ENCODE data around the gene DHX16. TPM values are rescaled to one million over a fixed set of nuclear protein-coding genes. Genes with fewer than 3 reads are reported as not detected.
"Not testable (repeated sequence)": the region's sequence is repeated elsewhere in the genome, so short reads cannot be mapped to it uniquely, and the experiment has no call there.

DHX16 gene
- total RNA-seq, 1 donor from 2014 or later, result 28.4 TPM

DNA sequence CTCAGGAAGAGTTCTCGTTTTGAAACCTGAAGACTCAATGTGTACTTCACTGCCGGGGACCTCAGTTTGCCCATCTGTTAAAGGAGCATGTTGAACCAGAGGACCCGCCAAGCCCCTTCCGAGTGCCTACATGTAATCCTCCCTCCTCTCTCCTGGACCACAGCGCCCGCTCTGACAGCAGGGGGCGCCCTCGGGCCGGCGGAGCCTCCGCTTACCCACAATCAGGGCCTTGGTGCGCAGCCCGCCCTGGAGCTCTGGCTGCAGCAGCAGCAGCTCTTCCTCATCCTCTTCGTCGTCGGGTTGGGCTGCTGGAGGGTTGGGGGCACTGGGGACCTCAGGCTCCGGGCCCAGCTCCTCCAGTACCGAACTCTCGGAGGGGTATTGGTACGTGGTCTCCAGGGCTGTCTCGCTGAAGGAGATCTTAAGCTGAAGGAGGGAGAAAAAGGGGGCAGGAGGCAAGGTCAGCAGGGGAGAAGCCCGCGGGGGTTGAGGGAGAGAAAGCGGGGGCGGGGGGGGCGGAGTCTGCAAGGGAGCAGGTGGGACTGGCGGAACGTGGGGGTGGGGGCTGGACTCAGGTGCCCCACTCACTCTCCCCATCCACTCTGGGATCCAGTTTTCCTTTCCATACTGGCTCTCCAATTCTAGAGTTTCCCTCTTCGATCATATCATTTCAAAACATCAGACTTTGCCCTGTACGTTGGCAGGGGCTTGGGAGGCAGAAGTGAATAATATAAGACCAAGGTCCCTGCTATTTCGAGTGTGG lies 6.3 kb upstream of the DHX16 start:
- peak; percentile 91 for DNase-seq
- Histone ChIP-seq H3K27ac (peak overlapping the region; percentile 19), H3K9me3 (no peaks in the 10 kb centered on the region), H3K4me3 (peak overlapping the region; percentile 81), H3K4me1 (peaks cover 40% of the 10 kb centered on the region), H3K36me3 (peaks cover 51% of the 10 kb centered on the region), H3K27me3 (ENCODE audit: low read depth) (no peaks in the 10 kb centered on the region)
- intact Hi-C loops (cut with DNase I), result loop anchor here (5.0 kb wide), 1 partner anchor 43 kb away; the partner anchor contains the start of gene TUBB
- peak; percentile 97 for TF ChIP-seq CTCF (IDR thresholded peaks at IDR 0.05)
- peak; percentile 87 for ATAC-seq

DNA sequence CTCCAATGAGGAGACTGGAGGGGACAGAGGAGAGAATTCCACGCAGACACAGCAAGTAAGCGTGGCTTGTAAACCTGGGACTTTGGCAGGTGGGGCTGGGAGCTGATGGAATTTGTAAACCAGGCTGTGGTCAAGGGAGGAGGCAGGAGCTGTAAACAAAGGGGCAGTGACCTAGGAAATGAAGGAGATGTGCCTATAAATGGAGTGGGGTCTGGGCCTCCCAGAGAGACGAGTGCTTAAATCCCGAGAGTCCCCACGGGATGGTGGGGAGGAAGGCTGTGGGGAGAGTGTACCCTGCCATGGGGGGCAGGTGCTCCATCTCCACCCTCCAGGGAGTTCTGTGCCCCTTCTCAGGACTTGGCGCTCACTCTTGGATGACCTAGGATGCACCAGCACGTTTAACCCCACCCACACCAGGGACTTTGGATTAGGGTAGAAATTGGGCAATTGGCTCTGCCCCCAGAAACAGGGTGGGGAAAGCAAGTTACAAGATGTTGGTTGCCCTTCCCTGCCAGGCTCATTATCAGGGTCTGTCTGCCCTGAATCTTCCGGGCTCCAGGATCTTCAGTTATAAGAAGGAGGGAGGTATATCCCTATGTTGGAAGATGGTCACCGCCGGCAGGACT lies 4.0 kb upstream of the DHX16 start:
- ATAC-seq, result no peak
- Histone ChIP-seq H3K27me3 (ENCODE audit: low read depth) (no peaks in the 10 kb centered on the region), H3K4me3 (no peak overlapping the region), H3K9me3 (no peaks in the 10 kb centered on the region), H3K27ac (no peak overlapping the region), H3K36me3 (peaks cover 51% of the 10 kb centered on the region), H3K4me1 (peaks cover 44% of the 10 kb centered on the region)
- DNase-seq, result no peak
- intact Hi-C loops (cut with DNase I), result loop anchor here (5.0 kb wide), 1 partner anchor 46 kb away; the partner anchor contains the start of gene TUBB
- TF ChIP-seq CTCF (IDR thresholded peaks at IDR 0.05), result no peak

DNA sequence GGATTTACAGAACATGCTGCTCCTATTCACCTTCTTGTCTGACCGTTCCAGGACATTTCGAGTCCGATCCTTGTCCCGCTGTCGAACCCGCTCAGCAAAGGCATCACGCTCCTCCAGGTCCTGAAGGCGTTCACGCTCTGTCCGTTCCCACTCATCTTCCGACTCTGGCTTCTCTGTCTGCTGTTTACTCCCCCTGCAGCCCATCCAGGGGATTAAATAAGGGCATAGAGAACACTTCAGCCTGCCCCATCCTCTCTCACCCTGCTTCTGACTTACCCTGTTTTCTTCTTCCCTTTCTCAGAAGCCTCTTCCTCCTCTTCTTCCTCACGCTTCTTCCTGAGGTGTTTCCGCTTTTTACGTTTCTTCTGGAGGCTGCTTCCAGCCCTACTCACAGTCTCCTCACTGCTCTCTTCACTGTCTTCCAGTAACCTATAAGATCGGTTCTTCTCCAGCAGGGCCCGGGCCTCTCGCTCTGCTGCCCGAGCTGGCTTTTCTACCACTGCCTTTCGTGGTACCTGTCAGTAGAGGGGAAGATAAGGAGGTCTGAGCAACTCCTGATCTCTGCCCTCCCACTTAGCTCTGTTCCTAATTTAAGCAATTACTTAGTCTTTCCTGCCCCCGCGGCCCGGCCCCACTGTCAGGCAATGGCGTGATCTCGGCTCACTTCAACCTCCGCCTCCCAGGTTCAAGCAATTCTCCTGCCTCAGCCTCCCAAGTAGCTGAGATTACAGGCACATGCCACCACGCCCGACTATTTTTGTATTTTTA lies 1.9 kb downstream of the DHX16 start:
- DNase-seq, result no peak
- ATAC-seq, result no peak
- peaks cover 54% of the 10 kb centered on the region for H3K36me3 ChIP-seq
- no peaks in the 10 kb centered on the region for H3K27me3 ChIP-seq (ENCODE audit: low read depth)
- H3K27ac ChIP-seq, result no peak overlapping the region
- H3K9me3 ChIP-seq, result no peaks in the 10 kb centered on the region
- peaks cover 22% of the 10 kb centered on the region for H3K4me1 ChIP-seq
- no peak overlapping the region for H3K4me3 ChIP-seq
- intact Hi-C loops (cut with DNase I), result no loop called here
- no peak for TF ChIP-seq CTCF (IDR thresholded peaks at IDR 0.05)

- H3K4me1 ChIP-seq; DNase-seq; intact Hi-C loops (cut with DNase I); H3K9me3 ChIP-seq; H3K27ac ChIP-seq; H3K4me3 ChIP-seq; H3K27me3 ChIP-seq (ENCODE audit: low read depth); ATAC-seq: not testable (repeated sequence)
- peaks cover 97% of the 10 kb centered on the region for H3K36me3 ChIP-seq
These were observed 6.5 kb downstream of the DHX16 start for GRCh38 chr6:30666300-30666699.

GRCh38 chr6:30664994-30665767 lies 7.6 kb downstream of the DHX16 start:
- Histone ChIP-seq H3K9me3 (no peaks in the 10 kb centered on the region), H3K27me3 (ENCODE audit: low read depth) (no peaks in the 10 kb centered on the region), H3K4me3 (no peak overlapping the region), H3K4me1 (no peaks in the 10 kb centered on the region), H3K36me3 (peaks cover 99% of the 10 kb centered on the region), H3K27ac (no peak overlapping the region)
- DNase-seq, result no peak
- intact Hi-C loops (cut with DNase I), result no loop called here
- no peak for ATAC-seq
- TF ChIP-seq CTCF (IDR thresholded peaks at IDR 0.05), result no peak

GRCh38 chr6:30657922-30658321 lies 14.9 kb downstream of the DHX16 start:
- intact Hi-C loops (cut with DNase I); H3K4me3 ChIP-seq; DNase-seq; H3K9me3 ChIP-seq; H3K4me1 ChIP-seq; ATAC-seq; H3K27me3 ChIP-seq (ENCODE audit: low read depth); H3K27ac ChIP-seq: not testable (repeated sequence)
- peaks cover 100% of the 10 kb centered on the region for H3K36me3 ChIP-seq

Measured in lower lobe of right lung (tissue), 2 donors.